HEK293T (cell line): ENCODE results near the gene MAGI2.

Experiments
- ARNT ChIP-seq: fragments of 450-650 bp; IDR thresholded peaks from 2 replicates; pipeline ENCODE4 v1.6.1; 2017; ENCODE audit warnings: mild to moderate bottlenecking
- BHLHE40 ChIP-seq: fragments of 450-650 bp; IDR thresholded peaks from 2 replicates; pipeline ENCODE4 v1.6.1; 2016; ENCODE audit warnings: mild to moderate bottlenecking, moderate library complexity, borderline replicate concordance
- CTBP1 ChIP-seq: fragments of 450-650 bp; IDR thresholded peaks from 2 replicates; pipeline ENCODE4 v1.6.1; 2016; ENCODE audit warnings: borderline replicate concordance
- ELF4 ChIP-seq: fragments of 450-650 bp; IDR thresholded peaks from 2 replicates; pipeline ENCODE4 v1.6.1; 2017; ENCODE audit warnings: antibody characterized with exemption
- FOXK2 ChIP-seq: fragments of 450-650 bp; IDR thresholded peaks from 2 replicates; pipeline ENCODE4 v1.6.1; 2016; ENCODE audit warnings: mild to moderate bottlenecking
- FOXM1 ChIP-seq: fragments of 450-650 bp; IDR thresholded peaks from 2 replicates; pipeline ENCODE4 v1.6.1; 2017; ENCODE audit warnings: mild to moderate bottlenecking, borderline replicate concordance
- PKNOX1 ChIP-seq: fragments of 450-650 bp; IDR thresholded peaks from 2 replicates; pipeline ENCODE4 v1.6.1; 2016
- SP1 ChIP-seq: fragments of 450-650 bp; IDR thresholded peaks from 2 replicates; pipeline ENCODE4 v1.6.1; 2017
- SUZ12 ChIP-seq: fragments of 450-650 bp; IDR thresholded peaks from 2 replicates; pipeline ENCODE4 v1.6.1; 2016; ENCODE audit warnings: mild to moderate bottlenecking
- TARDBP ChIP-seq: fragments of 450-650 bp; IDR thresholded peaks from 2 replicates; pipeline ENCODE4 v1.6.1; 2016
- ZNF384 ChIP-seq: fragments of 450-650 bp; IDR thresholded peaks from 2 replicates; pipeline ENCODE4 v1.6.1; 2016

GRCh38 chr7:78924581-78924980, 528.9 kb downstream of the MAGI2 start:
- TF ChIP-seq SP1 (no peak), FOXM1 (no peak), TARDBP (no peak), PKNOX1 (no peak), ARNT (no peak), SUZ12 (no peak), ZNF384 (no peak), BHLHE40 (no peak), FOXK2 (no peak), CTBP1 (no peak), ELF4 (no peak)
